Tibial nerve (tissue), 4 donors: Measurements from ENCODE around the gene IGF2. TPM values are rescaled to one million over a fixed set of nuclear protein-coding genes. Genes with fewer than 3 reads are reported as not detected.
A peak's percentile ranks its signal among the peaks of the same experiment; 100 is the strongest.

ENCODE experiments used
- DNase-seq, 2 donors: peaks; one replicate each; pipeline ENCODE4 v3.0.0-alpha.2; 2019; ENCODE audit warnings: low spot score in 2 of 2
- H3K27ac ChIP-seq, 4 donors: fragments of 200-600 bp; sonication (generic) in 3 of 4; one replicate each; pipeline ENCODE4 v1.5.1; 2017 to 2019; ENCODE audit warnings: mild to moderate bottlenecking in 1 of 4
- H3K27me3 ChIP-seq, 2 donors: fragments of 200-600 bp; sonication (generic) in 1 of 2; one replicate each; pipeline versions ENCODE4 v1.5.1 to v1.6.0; 2017 to 2019
- H3K36me3 ChIP-seq, 3 donors: fragments of 200-600 bp; sonication (generic); one replicate each; pipeline ENCODE4 v1.5.1; 2018 to 2019
- H3K4me1 ChIP-seq, 4 donors: fragments of 200-600 bp; sonication (generic) in 3 of 4; one replicate each; pipeline ENCODE4 v1.5.1; 2017 to 2019
- H3K4me3 ChIP-seq, 4 donors: fragments of 200-600 bp; sonication (generic) in 3 of 4; one replicate each; pipeline ENCODE4 v1.5.1; 2017 to 2019; ENCODE audit warnings: mild to moderate bottlenecking in 1 of 4, moderate library complexity in 1 of 4
- H3K9me3 ChIP-seq, 4 donors: fragments of 200-600 bp; sonication (generic) in 3 of 4; one replicate each; pipeline ENCODE4 v1.5.1; 2017 to 2019
- CTCF ChIP-seq, 5 experiments: fragments of 200-600 bp in 3 of 5; fragments of 450-650 bp in 2 of 5; sonication (generic) in 3 of 5; IDR thresholded peaks; one replicate each; pipeline ENCODE4 v1.5.1; 2016 to 2019; ENCODE audit warnings: antibody characterized with exemption in 5 of 5, mild to moderate bottlenecking in 3 of 5, moderate library complexity in 2 of 5
- EP300 ChIP-seq, 2 donors: sonication (generic); formaldehyde crosslinking; IDR thresholded peaks; one replicate each; pipeline ENCODE4 v1.6.1; 2017; ENCODE audit warnings: antibody characterized with exemption in 2 of 2, mild to moderate bottlenecking in 1 of 2
- POLR2A ChIP-seq, 2 donors: fragments of 450-650 bp; IDR thresholded peaks; one replicate each; pipeline ENCODE4 v1.6.1; 2017; ENCODE audit warnings: antibody characterized with exemption in 2 of 2, mild to moderate bottlenecking in 2 of 2, moderate library complexity in 2 of 2
- WGBS, 2 donors: methylation state at CpG; one replicate each; pipeline ENCODE4 v1.1.5; 2018; 5-methylcytosine and 5-hydroxymethylcytosine counted together
- total RNA-seq, 4 donors: library from RNA; depleted of rRNA; stranded (reverse); fragments of >200 nt; gene quantifications; one replicate each; pipeline ENCODE4 v1.1.0, GENCODE V29; 2016

IGF2 gene
- total RNA-seq, 4 donors from 2014 or later = 131 to 246 (median 173) TPM

GRCh38 chr11:2166091-2166851, 27.1 kb upstream of the IGF2 start:
- Histone ChIP-seq H3K4me1 (peaks cover 0 to 15% (median 2%) of the 10 kb centered on the region in 4 donors), H3K36me3 (no peaks in the 10 kb centered on the region), H3K9me3 (no peaks in the 10 kb centered on the region), H3K27ac (no peak overlapping the region), H3K4me3 (peak overlapping the region in 2 of 4 donors; percentile 1 to 30), H3K27me3 (peaks cover 0 to 56% of the 10 kb centered on the region in 2 donors)
- DNase-seq = no peak
- peak; percentile 32 to 75 (median 55) for TF ChIP-seq CTCF (IDR thresholded peaks at IDR 0.05)
- no peak for TF ChIP-seq EP300 (IDR thresholded peaks at IDR 0.05)
- 12 to 20% methylated on average over 15 to 39 of the region's 70 CpGs for WGBS, 2 donors

- TF ChIP-seq POLR2A (IDR thresholded peaks at IDR 0.05) (no peak), EP300 (IDR thresholded peaks at IDR 0.05) (no peak), CTCF (IDR thresholded peaks at IDR 0.05) (no peak)
- H3K4me1 ChIP-seq = peaks cover 0 to 15% (median 2%) of the 10 kb centered on the region in 4 donors
- no peak for DNase-seq
- 66 to 69% methylated on average over 10 to 13 of the region's 13 CpGs for WGBS, 2 donors
- peaks cover 0 to 56% of the 10 kb centered on the region in 2 donors for H3K27me3 ChIP-seq
- H3K36me3 ChIP-seq = no peaks in the 10 kb centered on the region
- H3K9me3 ChIP-seq = no peaks in the 10 kb centered on the region
- H3K4me3 ChIP-seq = no peak overlapping the region
- H3K27ac ChIP-seq = no peak overlapping the region
These were observed 26.4 kb upstream of the IGF2 start for GRCh38 chr11:2165571-2165970.

- Histone ChIP-seq H3K4me3 (no peak overlapping the region), H3K9me3 (no peaks in the 10 kb centered on the region), H3K36me3 (no peaks in the 10 kb centered on the region), H3K27ac (no peak overlapping the region), H3K27me3 (peaks cover 0 to 53% of the 10 kb centered on the region in 2 donors), H3K4me1 (peaks cover 0 to 15% (median 2%) of the 10 kb centered on the region in 4 donors)
- TF ChIP-seq EP300 (IDR thresholded peaks at IDR 0.05) = no peak
- WGBS, 2 donors = 75 to 77% methylated on average over 5 to 20 of the region's 20 CpGs
- no peak for DNase-seq
These were observed 25.8 kb upstream of the IGF2 start for GRCh38 chr11:2164861-2165555.

GRCh38 chr11:2164081-2164480, 24.9 kb upstream of the IGF2 start:
- DNase-seq = no peak
- Histone ChIP-seq H3K27me3 (peaks cover 0 to 44% of the 10 kb centered on the region in 2 donors), H3K9me3 (no peaks in the 10 kb centered on the region), H3K27ac (no peak overlapping the region), H3K4me3 (no peak overlapping the region), H3K4me1 (peaks cover 0 to 15% (median 2%) of the 10 kb centered on the region in 4 donors), H3K36me3 (no peaks in the 10 kb centered on the region)
- WGBS, 2 donors = 88 to 90% methylated on average over 17 to 22 of the region's 22 CpGs
- TF ChIP-seq EP300 (IDR thresholded peaks at IDR 0.05) = no peak
- no peak for TF ChIP-seq POLR2A (IDR thresholded peaks at IDR 0.05)
- no peak for TF ChIP-seq CTCF (IDR thresholded peaks at IDR 0.05)

- DNase-seq = no peak
- H3K36me3 ChIP-seq = no peaks in the 10 kb centered on the region
- no peak overlapping the region for H3K27ac ChIP-seq
- H3K4me3 ChIP-seq = no peak overlapping the region
- peaks cover 0 to 40% of the 10 kb centered on the region in 2 donors for H3K27me3 ChIP-seq
- TF ChIP-seq EP300 (IDR thresholded peaks at IDR 0.05) = no peak
- no peak for TF ChIP-seq POLR2A (IDR thresholded peaks at IDR 0.05)
- TF ChIP-seq CTCF (IDR thresholded peaks at IDR 0.05) = no peak
- H3K9me3 ChIP-seq = no peaks in the 10 kb centered on the region
- WGBS, 2 donors = 65 to 92% methylated on average over 5 to 12 of the region's 12 CpGs
- H3K4me1 ChIP-seq = peaks cover 0 to 15% (median 2%) of the 10 kb centered on the region in 4 donors
These were observed 24.3 kb upstream of the IGF2 start for GRCh38 chr11:2163428-2163978.
